ENCODE measurements around the gene CASR.

Gene CASR

DNA sequence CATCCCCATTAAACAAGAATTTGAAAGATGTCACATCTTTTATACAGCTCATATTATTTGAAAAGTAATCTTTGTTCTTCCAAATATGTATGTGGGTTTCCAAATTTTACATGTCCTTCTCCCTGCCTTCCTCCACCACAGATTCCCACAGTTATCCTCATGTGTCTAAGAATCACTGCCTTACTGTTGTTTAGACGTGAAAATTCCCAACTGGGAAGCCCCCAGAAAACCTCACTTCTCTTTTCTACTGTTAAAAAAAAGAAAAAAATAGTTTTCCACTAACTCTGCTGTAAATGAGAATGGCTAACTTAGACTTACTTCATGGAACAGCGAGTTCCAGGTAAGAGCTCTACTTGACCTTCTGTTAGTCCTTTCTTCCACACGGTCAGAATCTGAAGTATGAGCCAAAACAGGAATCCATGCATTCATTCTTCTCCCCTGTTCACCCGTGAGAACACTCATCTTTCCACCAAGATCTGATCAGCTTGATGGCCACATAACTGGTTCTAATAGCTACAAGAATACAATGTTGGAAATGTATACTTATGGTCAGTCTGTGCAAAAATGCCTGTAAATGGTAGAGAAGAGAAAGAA lies 123.7 kb downstream of the CASR start:
- H3K4me1 ChIP-seq (ENCODE audit: insufficient read depth, low read length, severe bottlenecking), result no peaks in the 10 kb centered on the region
- no peaks in the 10 kb centered on the region for H3K9me2 ChIP-seq (ENCODE audit: low read depth, low read length)
- no peaks in the 10 kb centered on the region for H4K20me1 ChIP-seq (ENCODE audit: insufficient read depth, low read length)
- H3K4me2 ChIP-seq (ENCODE audit: low read length), result no peak overlapping the region
- no peaks in the 10 kb centered on the region for H3K36me3 ChIP-seq (ENCODE audit: insufficient read depth, low read length)
- H3K27ac ChIP-seq (ENCODE audit: low read depth, low read length, poor library complexity, severe bottlenecking), result no peak overlapping the region
- no peak overlapping the region for H2AFZ ChIP-seq (ENCODE audit: low read length)
- H3K79me2 ChIP-seq (ENCODE audit: insufficient read depth, low read length), result no peaks in the 10 kb centered on the region
- H3F3A ChIP-seq (ENCODE audit: insufficient read depth, low read length), result no peaks in the 10 kb centered on the region
- no peaks in the 10 kb centered on the region for H3K27me3 ChIP-seq (ENCODE audit: insufficient read depth, low read length)
- H3K4me3 ChIP-seq (ENCODE audit: low read depth, low read length, poor library complexity, severe bottlenecking), result no peak overlapping the region
- no peaks in the 10 kb centered on the region for H3K9me3 ChIP-seq (ENCODE audit: low read length)
- H3K9ac ChIP-seq (ENCODE audit: low read length), result no peak overlapping the region
- no peak for TF ChIP-seq EZH2 (IDR thresholded peaks at IDR 0.05; ENCODE audit: borderline replicate concordance, low read length)
- no peak for TF ChIP-seq CTCF (IDR thresholded peaks at IDR 0.05; ENCODE audit: low read length)

- Histone ChIP-seq H3K79me2 (ENCODE audit: insufficient read depth, low read length) (no peaks in the 10 kb centered on the region), H3K4me1 (ENCODE audit: insufficient read depth, low read length, severe bottlenecking) (no peaks in the 10 kb centered on the region), H3K4me2 (ENCODE audit: low read length) (no peak overlapping the region), H3K27me3 (ENCODE audit: insufficient read depth, low read length) (no peaks in the 10 kb centered on the region), H3K27ac (ENCODE audit: low read depth, low read length, poor library complexity, severe bottlenecking) (no peak overlapping the region), H3K36me3 (ENCODE audit: insufficient read depth, low read length) (no peaks in the 10 kb centered on the region), H3F3A (ENCODE audit: insufficient read depth, low read length) (no peaks in the 10 kb centered on the region), H3K9ac (ENCODE audit: low read length) (no peak overlapping the region), H3K9me2 (ENCODE audit: low read depth, low read length) (no peaks in the 10 kb centered on the region), H3K9me3 (ENCODE audit: low read length) (no peaks in the 10 kb centered on the region), H4K20me1 (ENCODE audit: insufficient read depth, low read length) (no peaks in the 10 kb centered on the region), H2AFZ (ENCODE audit: low read length) (no peak overlapping the region), H3K4me3 (ENCODE audit: low read depth, low read length, poor library complexity, severe bottlenecking) (no peak overlapping the region)
- no peak for TF ChIP-seq EZH2 (IDR thresholded peaks at IDR 0.05; ENCODE audit: borderline replicate concordance, low read length)
- no peak for TF ChIP-seq CTCF (IDR thresholded peaks at IDR 0.05; ENCODE audit: low read length)
These were observed 124.5 kb downstream of the CASR start for GRCh38 chr3:122307976-122308375.

DNA sequence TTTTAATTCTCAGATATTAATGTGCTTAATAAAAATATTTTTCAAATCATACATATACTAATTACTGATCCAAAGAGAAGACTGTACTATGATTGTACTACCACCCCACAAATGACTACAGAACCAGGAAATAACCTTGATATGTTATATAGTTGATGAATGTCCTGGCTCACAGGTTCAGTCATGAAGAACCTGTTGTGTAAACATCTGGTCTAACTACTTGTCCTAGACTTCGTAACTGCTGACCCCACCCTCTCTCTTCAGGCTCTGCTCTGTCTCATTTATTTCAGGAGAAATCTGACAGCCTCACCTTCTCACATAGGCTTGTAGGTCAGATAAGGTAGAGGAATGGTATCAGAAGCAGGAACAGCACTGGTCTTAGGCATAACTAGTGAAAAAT lies 126.9 kb downstream of the CASR start:
- H3K9me3 ChIP-seq (ENCODE audit: low read length), result no peaks in the 10 kb centered on the region
- no peaks in the 10 kb centered on the region for H3K79me2 ChIP-seq (ENCODE audit: insufficient read depth, low read length)
- no peaks in the 10 kb centered on the region for H4K20me1 ChIP-seq (ENCODE audit: insufficient read depth, low read length)
- H2AFZ ChIP-seq (ENCODE audit: low read length), result no peak overlapping the region
- H3F3A ChIP-seq (ENCODE audit: insufficient read depth, low read length), result no peaks in the 10 kb centered on the region
- no peak overlapping the region for H3K4me2 ChIP-seq (ENCODE audit: low read length)
- no peak overlapping the region for H3K4me3 ChIP-seq (ENCODE audit: low read depth, low read length, poor library complexity, severe bottlenecking)
- no peaks in the 10 kb centered on the region for H3K36me3 ChIP-seq (ENCODE audit: insufficient read depth, low read length)
- TF ChIP-seq CTCF (IDR thresholded peaks at IDR 0.05; ENCODE audit: low read length) (no peak), EZH2 (IDR thresholded peaks at IDR 0.05; ENCODE audit: borderline replicate concordance, low read length) (no peak)
- no peaks in the 10 kb centered on the region for H3K4me1 ChIP-seq (ENCODE audit: insufficient read depth, low read length, severe bottlenecking)
- peaks cover 5% of the 10 kb centered on the region; the same call in 1 of the 2 replicates for H3K27me3 ChIP-seq (ENCODE audit: insufficient read depth, low read length)
- H3K9me2 ChIP-seq (ENCODE audit: low read depth, low read length), result no peaks in the 10 kb centered on the region
- H3K27ac ChIP-seq (ENCODE audit: low read depth, low read length, poor library complexity, severe bottlenecking), result no peak overlapping the region
- no peak overlapping the region for H3K9ac ChIP-seq (ENCODE audit: low read length)

Measured in OCI-LY1 (cell line).